Activated T-cell treated with anti-CD3 and anti-CD28 coated beads for 48 hours (primary cell): ENCODE measurements around the gene LRPAP1.
"Not testable (repeated sequence)": the region's sequence is repeated elsewhere in the genome, so short reads cannot be mapped to it uniquely, and the experiment has no call there.

ENCODE experiments used
- DNase-seq: peaks from one replicate; pipeline ENCODE4 v3.0.0-alpha.2; 2020; ENCODE audit warnings: low read depth

LRPAP1 gene

GRCh38 chr4:3518941-3519340 is 13.3 kb downstream of the LRPAP1 start:
- no peak for DNase-seq

GRCh38 chr4:3518511-3518880 is 13.7 kb downstream of the LRPAP1 start:
- no peak for DNase-seq

- DNase-seq: no peak
Observed at GRCh38 chr4:3517731-3518510, 14.3 kb downstream of the LRPAP1 start.

GRCh38 chr4:3516836-3517730 is 15.1 kb downstream of the LRPAP1 start:
- no peak for DNase-seq

GRCh38 chr4:3516061-3516835 is 16.0 kb downstream of the LRPAP1 start:
- no peak for DNase-seq

- no peak for DNase-seq
Observed at GRCh38 chr4:3515646-3516045, 16.6 kb downstream of the LRPAP1 start.

- DNase-seq: no peak
Observed at GRCh38 chr4:3514806-3515501, 17.3 kb downstream of the LRPAP1 start.

- no peak for DNase-seq
Observed at GRCh38 chr4:3514221-3514780, 17.9 kb downstream of the LRPAP1 start.

GRCh38 chr4:3513807-3514206 is 18.4 kb downstream of the LRPAP1 start:
- no peak for DNase-seq

- no peak for DNase-seq
Observed at GRCh38 chr4:3512719-3513118, 19.5 kb downstream of the LRPAP1 start.

GRCh38 chr4:3512279-3512678 is 19.9 kb downstream of the LRPAP1 start:
- DNase-seq: no peak

- DNase-seq: not testable (repeated sequence)
Observed at GRCh38 chr4:3511601-3512000, 20.6 kb downstream of the LRPAP1 start.

- no peak for DNase-seq
Observed at GRCh38 chr4:3511187-3511586, 21.0 kb downstream of the LRPAP1 start.

GRCh38 chr4:3510481-3510880 is 21.7 kb downstream of the LRPAP1 start:
- DNase-seq: no peak

GRCh38 chr4:3508542-3508941 is 23.7 kb downstream of the LRPAP1 start:
- no peak for DNase-seq

GRCh38 chr4:3505231-3505630 is 27.0 kb downstream of the LRPAP1 start:
- DNase-seq: no peak

GRCh38 chr4:3502941-3503936 is 29.0 kb downstream of the LRPAP1 start:
- no peak for DNase-seq

GRCh38 chr4:3501825-3502425 is 30.3 kb downstream of the LRPAP1 start:
- DNase-seq: no peak

GRCh38 chr4:3501126-3501824 is 30.9 kb downstream of the LRPAP1 start:
- no peak for DNase-seq
